GM12878 (cell line): ENCODE data around the gene NPAS2.

Experiments used
- BRCA1 ChIP-seq: IDR thresholded peaks from 2 replicates; pipeline ENCODE4 v1.6.1; 2011; ENCODE audit warnings: low read depth, low read length, improper control_type of control experiment
- MEF2A ChIP-seq: IDR thresholded peaks from 2 replicates; pipeline ENCODE4 v1.6.1; 2011; ENCODE audit warnings: low read depth, mild to moderate bottlenecking, low read length, moderate library complexity; ENCODE audit not compliant: insufficient read depth
- MTA3 ChIP-seq: IDR thresholded peaks from 2 replicates; pipeline ENCODE4 v1.6.1; 2012; ENCODE audit warnings: low read length, inconsistent platforms, borderline replicate concordance
- MYC ChIP-seq: IDR thresholded peaks from 2 replicates; pipeline ENCODE4 v1.6.1; 2011; ENCODE audit warnings: mild to moderate bottlenecking, low read length, moderate library complexity, inconsistent platforms; ENCODE audit not compliant: insufficient read depth, insufficient replicate concordance, insufficient read length, severe bottlenecking
- PBX3 ChIP-seq: IDR thresholded peaks from 2 replicates; pipeline ENCODE4 v1.6.1; 2011; ENCODE audit warnings: mild to moderate bottlenecking, low read depth, low read length, moderate library complexity; ENCODE audit not compliant: insufficient replicate concordance
- PKNOX1 ChIP-seq: fragments of 450-650 bp; IDR thresholded peaks from 2 replicates; pipeline ENCODE4 v1.6.1; 2016; ENCODE audit warnings: mild to moderate bottlenecking
- POLR2A ChIP-seq: IDR thresholded peaks from 2 replicates; pipeline ENCODE4 v1.6.1; 2011; ENCODE audit warnings: low read depth, mild to moderate bottlenecking, low read length
- RFX5 ChIP-seq: IDR thresholded peaks from 2 replicates; pipeline ENCODE4 v1.6.1; 2011; ENCODE audit warnings: low read depth, low read length, improper control_type of control experiment
- SIN3A ChIP-seq: IDR thresholded peaks from 2 replicates; pipeline ENCODE4 v1.6.1; 2012; ENCODE audit warnings: low read depth, low read length, improper control_type of control experiment
- USF2 ChIP-seq: IDR thresholded peaks from 2 replicates; pipeline ENCODE4 v1.6.1; 2011; ENCODE audit warnings: low read depth, low read length, improper control_type of control experiment, borderline replicate concordance
- YBX1 ChIP-seq: fragments of 450-650 bp; IDR thresholded peaks from 2 replicates; pipeline ENCODE4 v1.6.1; 2016; ENCODE audit warnings: antibody characterized with exemption
- ZNF217 ChIP-seq: fragments of 450-650 bp; IDR thresholded peaks from 2 replicates; pipeline ENCODE4 v1.6.1; 2017; ENCODE audit warnings: antibody characterized with exemption, mild to moderate bottlenecking

- TF ChIP-seq YBX1, result no peak
- TF ChIP-seq PBX3, result no peak
- TF ChIP-seq ZNF217, result no peak
- no peak for TF ChIP-seq BRCA1
- no peak for TF ChIP-seq MTA3
- TF ChIP-seq MEF2A, result no peak
- no peak for TF ChIP-seq POLR2A
- no peak for TF ChIP-seq USF2
- TF ChIP-seq SIN3A, result no peak
- TF ChIP-seq PKNOX1, result no peak
- no peak for TF ChIP-seq RFX5
- no peak for TF ChIP-seq MYC
Measured at GRCh38 chr2:100820273-100820522, 259 bp downstream of the NPAS2 start.
